Hepatic stellate cell (primary cell): ENCODE results near the gene CCDC177.

Experiments
- DNase-seq: peaks from one replicate; pipeline ENCODE4 v3.0.0; 2011; ENCODE audit warnings: low spot score

Gene CCDC177

DNA sequence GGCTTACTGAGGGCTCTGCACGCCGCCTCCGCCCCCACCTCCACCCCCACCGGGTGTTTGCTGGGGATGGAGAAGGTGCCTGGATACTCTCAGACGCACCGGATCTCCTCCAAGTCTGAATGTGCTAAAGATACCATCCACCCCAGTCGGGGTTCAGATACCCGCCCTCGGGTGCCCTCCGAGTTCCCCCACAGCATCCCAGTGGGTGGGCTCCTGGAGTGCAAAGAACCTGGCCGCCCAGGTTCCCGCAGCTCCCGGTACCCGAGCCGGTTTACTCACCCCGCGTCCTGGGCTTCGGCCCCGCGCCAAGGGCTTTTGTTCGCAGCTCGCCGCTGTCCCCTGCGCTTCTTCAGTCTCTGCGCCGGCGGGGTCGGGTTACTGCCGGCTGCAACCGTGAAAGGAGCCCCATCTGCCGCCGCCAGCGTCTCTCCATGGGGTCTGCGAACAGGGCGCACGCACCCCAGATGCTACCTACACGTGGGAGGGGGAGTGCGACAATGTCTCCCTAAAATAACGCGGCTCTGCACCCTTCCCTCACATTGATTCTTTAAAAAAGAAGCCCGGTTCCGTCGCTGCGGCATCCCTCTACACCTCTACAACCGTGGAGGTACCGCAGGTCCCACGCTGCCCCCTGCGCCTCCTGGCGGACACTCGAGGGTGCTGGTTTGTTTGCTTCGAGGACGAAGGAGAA lies at the start of gene CCDC177:
CCDC177 (minus strand) TSS at position 609 of the 691 bp plus-strand sequence. CDS start 1,249 bp downstream, outside the sequence.
- peak; percentile 69 for DNase-seq

DNA sequence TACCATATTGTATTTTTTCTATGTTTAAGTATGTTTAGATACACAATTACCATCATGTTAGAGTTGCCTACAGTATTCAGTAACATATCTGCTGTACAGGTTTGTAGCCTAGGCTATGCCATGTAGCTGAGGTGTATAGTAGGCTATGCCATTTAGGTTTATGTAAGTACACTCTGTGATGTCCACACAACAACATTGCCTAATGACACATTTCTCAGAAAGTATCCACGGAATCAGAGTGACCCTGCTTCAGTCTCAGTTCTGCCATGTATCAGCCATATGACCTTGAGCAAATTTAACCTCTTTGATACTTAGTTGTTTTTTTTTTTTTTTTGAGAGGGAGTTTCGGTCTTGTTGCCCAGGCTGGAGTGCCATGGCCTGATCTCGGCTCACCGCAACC lies 49.5 kb upstream of the CCDC177 start:
- DNase-seq = no peak

DNA sequence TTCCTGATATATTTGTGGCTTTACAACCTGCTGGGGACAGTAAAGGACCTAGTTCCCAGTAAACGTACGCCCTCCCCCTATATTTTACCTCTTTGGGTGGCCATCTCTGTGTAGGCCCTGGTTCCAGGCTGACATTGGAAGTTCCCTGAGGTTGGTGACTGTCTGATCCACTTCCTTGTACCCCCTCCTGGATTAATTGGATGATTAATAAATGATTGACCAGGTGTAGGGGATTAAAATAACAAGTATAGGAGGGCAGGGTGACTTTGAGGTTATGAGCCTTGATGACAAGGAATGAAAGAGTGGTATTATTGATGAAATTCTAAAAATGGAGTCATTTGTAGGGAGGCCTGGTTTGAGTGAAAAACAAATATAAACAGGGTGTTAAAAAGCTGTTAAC lies 46.3 kb upstream of the CCDC177 start:
- no peak for DNase-seq

DNA sequence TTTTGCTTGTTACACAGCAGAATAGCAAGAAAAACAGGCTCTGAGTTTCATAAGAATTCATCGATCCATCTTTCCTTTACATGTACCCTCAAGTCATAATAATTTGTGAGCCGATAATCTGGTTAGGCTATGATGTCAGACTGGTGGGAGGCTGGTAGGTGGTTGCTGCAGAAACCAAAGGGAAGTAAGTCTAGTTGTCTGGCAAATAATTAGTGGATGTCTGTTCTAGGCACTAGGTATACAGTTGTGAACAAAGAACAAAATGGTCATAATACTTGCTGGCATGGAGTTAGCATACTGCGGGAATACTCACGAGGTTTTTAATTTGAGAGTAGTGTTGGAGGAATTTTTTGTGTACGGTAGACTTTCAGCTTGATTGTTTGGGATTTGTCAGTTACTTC lies 45.5 kb upstream of the CCDC177 start:
- DNase-seq = no peak

DNA sequence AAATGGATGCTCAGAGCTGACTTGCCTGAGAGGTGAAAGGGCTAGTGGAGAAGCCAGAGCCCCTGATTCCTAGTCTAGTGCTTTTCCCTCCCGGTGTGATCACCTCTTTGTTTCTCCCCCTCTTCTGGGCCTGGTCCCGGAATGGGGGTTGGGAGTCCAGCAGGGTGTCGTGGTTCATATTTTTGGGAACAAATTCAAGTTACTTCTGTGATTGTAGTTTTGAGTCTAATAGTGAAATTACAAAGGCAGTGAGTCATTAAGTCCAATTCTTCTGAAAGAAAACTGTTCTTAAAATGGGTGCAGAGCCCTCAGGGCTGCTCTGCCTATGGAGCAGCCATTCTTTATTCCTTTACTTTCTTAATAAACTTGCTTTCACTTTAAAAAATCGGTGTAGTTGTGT lies 44.3 kb upstream of the CCDC177 start:
- no peak for DNase-seq

DNA sequence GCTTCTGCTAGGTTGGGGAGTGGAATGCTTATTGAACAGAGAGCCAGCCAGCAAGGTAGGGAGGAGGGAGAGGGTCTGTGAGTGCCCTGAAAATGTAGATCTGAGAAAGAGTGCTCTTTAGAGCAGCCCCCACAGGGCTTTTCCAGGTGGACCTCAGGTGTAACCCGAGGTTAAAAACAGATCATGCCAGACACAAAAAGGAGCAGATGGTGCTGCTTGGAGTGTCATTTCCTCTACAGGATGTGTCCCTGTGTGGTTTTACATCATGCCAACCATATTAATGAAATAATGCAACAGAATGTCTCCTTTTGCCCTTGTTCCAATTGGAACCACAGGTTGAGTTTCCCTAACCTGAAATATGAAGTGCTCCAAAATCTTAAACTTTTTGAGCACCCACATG lies 43.1 kb upstream of the CCDC177 start:
- DNase-seq = no peak

DNA sequence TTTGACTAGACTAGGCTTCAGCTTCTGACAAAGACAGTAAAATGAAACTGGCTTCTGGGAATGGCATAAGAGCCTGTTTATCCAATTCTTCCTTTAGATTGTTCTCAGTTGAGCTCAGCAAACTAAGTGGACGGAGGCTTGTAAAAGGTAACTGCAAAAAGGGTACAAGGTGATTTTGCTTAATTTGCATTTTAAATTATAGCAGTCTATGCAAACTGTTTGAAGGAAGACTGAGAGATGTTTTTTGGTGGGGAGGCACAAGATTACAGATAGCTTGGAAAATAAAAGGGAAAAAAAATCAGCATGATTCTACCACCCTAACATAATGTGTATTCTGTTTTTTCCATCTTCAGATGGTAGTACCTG lies 41.7 kb upstream of the CCDC177 start:
- no peak for DNase-seq

DNA sequence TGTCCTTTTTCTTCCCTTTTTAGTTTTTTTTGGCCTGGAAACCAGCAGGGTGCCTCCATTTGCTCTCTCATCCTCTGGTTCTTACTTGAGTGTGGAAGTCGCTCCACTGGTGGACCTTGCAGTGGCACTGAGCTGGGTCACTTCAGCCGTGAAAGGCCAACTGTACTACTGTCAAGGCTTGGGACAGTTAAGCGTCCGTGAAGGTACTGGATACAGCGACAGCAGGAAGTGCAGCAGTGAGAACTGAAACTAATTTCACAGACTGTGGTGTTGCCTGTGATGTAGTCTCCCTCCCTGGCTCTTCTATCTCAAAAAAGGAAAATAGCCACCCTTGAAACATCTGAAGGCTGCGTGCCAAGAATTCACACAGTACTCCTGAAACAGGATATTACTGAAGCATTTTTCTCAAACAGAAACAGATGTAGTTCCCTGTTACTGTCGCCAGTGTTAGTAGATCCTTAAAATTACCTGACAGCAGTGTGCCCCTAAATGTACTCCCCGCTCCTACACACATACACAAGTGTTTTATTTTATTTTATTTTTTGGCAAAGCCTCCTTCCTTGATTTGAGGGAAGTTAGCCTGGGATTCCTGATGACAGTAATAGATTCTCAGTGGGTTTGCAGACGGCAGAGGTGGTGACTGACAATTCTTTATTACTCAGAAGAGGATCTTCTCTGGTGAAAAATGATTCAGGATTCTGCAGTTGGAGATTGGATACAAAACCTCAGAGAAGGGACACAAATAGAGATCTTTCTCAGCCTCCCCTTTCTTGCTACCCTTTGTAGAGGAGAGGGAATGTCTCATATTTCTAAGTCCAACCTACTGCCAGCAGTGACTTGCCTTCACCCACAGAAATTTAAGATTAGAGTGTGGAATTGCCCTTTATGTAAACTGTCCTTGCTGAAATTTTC lies 41.1 kb upstream of the CCDC177 start:
- DNase-seq = peak; percentile 51

DNA sequence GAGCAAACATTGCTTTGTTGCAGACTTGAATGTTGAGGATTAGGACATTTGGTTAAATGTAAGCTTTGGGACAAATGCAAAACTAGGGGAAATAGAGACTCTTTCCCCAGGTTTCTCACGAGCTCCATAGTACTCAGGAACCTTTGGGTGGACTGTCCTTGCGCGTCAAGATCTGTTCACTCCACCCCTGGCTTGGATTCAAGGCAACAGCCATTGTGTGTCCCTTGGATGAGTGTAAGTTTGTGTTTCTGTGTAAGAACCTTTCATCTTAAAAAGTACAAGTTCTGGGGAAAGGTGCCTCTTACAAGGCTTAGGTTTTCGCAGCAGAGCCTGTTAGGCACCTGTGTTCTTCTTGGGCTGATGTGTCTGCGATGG lies 40.4 kb upstream of the CCDC177 start:
- DNase-seq = no peak

DNA sequence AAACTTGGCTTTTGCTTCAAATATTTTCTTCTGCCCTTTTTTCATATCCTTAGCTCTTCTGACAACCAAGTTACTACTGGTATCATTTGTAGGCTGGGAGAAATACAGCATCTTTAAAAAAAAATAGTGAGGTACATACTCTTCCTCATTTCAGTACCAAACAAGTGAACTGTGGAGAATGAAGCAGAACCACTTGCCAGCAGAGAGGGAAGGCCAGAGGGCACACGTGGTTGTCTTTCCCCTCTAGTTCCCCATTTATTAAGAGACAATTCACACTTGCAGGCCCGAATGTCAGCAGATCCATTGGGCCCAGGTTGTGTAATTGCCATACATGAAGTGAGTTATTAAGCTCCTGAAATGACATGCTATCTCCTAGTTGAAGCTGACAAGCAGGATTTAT lies 39.9 kb upstream of the CCDC177 start:
- no peak for DNase-seq

DNA sequence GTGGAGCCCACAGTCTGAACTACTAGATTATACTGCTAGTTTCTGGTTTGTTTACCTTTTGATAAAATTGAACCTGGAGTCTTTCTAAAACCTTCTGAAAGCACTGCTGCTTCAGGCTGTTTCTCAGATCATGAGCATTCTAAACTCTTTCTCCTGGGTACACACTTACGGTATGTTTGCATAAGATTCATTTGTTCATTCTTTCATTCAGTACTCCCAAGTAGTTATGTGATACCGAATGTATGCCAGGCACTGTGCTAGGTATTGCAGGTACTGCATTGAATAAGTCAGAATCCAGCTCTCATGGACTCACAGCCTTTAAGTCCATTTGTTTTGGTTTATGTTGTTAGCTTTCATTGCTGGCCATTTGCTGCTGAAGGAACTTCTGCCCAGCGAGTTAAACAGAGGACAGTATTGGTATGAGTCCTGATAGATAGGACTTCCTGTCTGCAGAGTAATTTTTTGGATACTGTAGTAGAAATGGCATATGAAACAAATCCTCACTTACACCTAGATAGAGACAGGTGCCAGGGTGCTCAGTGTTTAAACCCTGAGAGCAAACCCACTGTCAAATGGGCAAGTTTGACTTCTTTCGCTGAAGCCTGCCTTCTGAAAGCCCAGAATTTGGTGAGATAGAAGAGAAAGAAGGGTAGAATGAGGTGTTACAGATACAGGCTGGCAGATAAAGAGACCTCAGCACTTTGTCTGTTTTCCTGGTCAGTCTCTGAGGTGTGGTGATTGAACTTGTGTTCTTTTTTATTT lies 38.8 kb upstream of the CCDC177 start:
- no peak for DNase-seq

DNA sequence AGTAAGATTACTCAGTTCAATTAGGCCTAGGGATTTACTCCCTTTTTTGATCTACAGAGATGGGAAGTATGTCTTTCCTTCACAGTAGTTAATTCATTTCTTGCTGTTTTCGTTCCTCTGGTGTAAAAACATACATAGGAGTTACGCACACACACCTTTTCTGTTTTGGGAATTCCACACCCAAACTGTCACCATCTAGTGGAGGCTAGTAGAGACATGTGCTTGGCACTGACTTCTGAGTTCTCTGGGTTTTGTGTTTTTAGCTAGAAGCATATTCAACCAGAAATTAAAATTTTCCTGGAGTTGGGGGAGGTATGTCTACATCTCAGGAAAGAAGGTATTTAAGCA lies 38.1 kb upstream of the CCDC177 start:
- no peak for DNase-seq

DNA sequence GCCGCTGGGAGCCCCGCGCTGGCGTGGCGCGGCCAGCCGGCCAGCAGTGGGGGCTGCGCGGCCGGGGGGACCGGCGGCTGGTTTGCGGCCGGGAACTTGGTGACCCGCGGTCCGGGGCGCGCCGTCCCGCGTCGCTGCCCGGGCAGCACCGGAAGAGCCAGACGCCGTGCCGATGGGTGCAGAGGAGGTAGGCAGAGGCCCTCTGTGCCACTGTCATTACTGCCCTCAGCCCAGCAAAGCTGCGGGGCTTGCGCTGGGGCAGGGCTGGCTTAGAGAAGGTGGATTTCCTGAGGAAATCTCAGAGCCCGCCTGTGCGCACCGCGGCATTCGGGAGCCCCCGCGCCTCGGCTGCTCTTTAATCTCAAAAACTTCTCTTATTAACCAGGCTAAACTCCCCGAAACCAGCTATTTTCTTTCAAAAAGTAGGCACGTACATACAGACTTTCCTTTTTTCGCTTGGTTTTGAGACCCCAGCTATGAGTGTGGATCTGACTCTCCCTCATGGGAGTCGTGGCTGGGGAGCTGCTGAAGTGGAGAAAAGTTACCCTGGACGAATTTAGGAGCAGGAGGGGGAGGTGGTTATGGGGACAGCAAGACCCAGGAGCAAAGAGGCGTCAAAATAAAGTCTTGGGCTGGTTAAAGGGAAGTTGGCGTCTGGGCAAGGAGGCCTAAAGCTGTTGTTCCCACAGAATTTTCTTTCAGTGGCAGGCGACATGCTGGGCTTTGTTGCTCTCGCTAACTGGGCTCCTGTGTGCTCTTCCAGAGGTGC lies 37.5 kb upstream of the CCDC177 start:
- DNase-seq = peak; percentile 40

DNA sequence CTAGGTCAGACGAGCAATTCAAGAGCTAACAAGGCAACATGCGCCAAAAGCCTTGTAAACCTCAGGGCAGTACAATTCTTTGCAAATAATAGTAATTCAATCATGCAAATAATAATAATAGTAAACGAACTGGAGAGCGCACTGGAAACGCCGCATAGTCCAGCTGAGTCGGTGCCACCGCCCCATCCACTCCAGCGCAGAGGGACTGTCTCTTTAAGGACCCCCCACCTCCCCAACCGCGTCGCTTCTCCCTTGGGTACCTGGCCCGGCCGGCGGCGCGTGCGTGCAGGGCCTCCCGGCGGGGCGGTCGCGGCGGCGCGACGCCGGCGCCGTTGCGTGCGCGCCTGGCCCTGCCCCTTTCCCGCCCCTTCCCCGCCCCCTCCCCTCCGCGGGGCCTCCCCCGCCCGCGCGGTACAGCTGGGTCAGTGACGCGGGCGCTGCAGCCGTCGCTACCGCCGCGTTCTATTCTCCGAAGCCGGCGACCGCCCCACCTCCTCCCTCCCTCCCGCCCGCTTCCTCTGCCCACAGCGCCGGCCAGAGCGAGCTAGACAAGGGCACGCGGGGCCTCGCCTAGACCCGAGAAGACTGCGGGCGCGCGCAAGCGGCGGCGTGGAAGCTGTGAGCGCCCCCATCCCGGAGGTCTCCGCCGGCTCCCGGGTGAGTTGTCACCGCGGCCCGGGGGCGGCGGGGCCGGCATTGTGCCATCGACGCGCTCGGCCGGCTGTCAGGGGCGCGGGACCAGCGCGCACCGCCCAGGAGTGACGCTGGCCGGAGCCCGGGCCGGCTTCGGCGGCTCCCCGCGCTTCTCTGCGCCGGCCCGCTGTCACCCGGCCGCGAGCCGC lies 36.7 kb upstream of the CCDC177 start, which contains the start of gene SUSD6:
SUSD6 (plus strand) TSS at position 425 of the 842 bp plus-strand sequence. CDS start 46,997 bp downstream, outside the sequence.
- DNase-seq = peak; percentile 88

DNA sequence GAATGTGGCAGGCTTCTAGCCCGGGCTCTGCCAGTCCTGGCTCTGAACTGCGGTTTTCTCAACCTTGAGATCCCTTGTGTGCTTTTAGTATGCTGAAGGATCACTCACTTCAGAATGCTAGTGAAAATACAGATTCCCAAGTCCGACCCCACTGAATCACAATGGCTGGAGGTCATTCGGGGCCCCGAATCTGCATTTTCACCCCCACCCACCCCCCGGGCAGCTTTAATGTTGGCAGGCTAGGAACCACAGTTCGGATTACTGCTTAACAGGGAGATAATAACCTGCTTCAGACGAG lies 36.2 kb upstream of the CCDC177 start:
- DNase-seq = no peak

DNA sequence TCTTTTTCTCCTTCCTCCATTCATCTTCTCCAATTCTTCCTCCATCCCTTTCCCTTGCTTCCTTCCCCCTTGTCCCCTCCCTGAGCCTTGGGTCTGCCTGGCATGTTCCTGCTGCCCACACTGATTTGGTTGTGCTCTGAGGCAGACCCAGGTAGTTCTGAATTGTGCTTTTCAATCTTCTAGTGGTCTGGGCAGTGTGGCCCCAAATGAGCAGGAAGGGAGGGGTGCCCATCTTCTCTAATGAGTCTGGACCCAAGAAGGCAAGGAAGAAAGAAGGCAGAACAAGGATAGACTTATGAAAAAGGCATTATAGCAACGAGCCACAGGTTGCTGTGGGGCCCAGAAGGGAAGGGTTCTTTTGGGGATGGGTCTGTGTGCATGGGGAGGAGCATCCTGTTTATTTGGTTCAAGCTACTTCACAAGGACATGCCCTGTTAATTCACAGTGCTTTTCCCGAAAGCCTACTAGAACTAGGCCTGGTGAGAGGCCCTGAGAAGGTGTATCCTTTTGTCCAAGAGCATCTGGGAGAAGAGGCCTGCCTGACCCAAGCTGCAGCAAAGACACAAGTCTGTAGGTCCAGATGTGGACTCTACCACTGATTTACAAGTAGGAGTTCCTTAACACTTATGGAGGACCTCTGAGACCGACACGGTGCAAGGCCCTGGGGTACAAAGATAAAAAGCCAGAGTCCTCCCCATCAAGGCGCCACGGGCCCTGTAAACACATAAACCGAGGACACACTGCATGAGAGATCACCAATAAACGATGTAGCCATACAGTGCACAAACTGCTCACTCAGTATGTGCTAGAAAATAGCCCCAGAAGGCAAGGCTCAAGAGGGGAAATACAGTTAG lies 35.6 kb upstream of the CCDC177 start:
- no peak for DNase-seq

DNA sequence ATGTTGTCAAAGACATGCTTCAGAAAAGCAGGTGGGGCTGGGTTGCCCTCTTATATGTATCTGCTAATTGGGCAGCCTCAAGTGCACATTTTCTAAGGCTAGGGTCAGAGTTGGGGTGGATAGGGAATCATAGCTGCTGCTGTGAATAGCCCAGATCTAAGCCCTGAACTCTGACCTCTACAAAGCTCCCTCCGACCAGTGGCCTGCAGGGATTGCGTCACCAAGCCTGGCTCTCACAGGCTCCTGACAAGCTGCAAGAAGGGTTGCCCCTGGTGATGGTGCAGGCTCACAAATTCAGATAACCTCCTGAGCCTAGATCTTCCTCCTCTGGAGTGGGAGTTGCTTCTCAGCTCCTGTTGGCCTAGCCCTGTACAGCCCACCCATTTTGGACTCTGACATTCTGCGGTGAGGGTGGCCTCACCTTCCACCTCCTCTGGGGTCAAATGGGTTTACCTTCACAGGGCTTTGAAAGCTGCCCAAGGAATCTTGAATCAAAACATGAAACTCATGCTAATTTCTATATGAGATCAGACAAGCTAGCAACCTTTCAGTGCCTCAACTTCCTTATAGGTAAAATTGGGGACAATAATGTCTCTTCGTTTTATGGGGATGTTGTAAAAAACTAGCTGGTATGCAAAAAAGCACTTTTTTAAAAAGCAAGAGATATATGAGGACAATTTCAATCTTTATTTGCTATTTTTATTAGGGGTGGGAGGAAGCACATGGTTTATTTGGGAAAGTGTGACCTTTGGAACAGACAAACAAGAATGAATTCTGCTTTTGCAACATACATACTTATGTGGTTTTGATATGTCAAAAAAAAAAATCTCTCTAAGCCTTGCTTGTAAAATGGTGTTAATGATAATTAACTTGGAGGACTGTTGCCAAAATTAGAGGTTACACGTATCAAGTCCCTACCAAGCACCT lies 31.9 kb upstream of the CCDC177 start:
- DNase-seq = no peak

DNA sequence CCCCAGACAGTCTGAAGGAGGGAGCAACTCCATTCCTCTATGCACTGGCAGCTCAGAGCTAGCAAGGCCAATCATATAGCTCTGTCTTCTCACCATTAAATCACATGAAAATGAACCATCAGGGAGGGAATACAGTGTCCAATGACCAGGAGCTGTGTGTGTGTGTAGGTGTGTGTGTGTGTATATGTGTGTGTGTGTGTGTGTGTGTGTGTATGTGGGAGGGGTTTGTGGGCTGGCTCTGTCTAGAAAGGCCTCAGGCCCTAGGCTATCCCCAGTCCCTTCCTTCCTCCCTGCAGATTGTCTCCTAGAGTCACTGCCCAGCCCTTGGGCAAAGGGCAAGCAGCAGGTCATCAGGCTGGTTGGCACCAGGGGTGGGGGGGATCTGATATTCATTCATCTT lies 31.1 kb upstream of the CCDC177 start:
- DNase-seq = no peak

DNA sequence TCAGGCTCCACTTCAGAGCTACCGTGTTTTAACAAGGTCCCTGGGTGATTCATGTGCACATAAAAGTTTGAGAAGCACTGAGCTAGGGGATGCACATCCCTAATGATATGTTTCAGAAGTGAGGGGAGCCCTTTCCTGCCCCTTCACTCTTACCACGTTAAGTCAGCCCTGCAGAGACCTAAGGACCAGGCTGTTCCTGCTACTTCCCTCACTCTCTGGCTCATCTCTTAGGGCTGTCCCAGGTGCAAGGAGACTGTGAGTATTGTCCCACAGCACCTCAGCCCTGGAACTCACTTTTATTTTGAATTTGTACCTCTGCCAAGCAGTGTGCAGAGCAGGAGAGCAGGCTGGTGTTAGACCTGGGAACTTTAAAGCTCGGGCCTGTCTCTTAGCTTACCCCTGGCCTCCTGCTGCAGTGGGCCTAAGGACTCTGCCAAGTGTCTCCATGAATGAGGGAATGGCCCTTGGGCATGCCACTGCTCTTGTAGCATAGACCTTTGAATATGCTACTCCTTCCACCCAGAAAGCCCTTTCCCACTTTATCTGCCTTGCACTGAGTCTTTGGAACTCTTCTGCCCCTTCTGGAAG lies 25.7 kb upstream of the CCDC177 start:
- no peak for DNase-seq
